ENCODE measurements around the gene SRGAP2B.
"Not testable (repeated sequence)": the region's sequence is repeated elsewhere in the genome, so short reads cannot be mapped to it uniquely, and the experiment has no call there.

- TF ChIP-seq POLR2A, CTCF (IDR thresholded peaks at IDR 0.05): not testable (repeated sequence)
Observed at GRCh38 chr1:145111674-145112073, 16.5 kb upstream of the SRGAP2B start.
